NCI-H774 (cell line): ENCODE data around the gene ALDOA.

Experiments used
- DNase-seq: peaks from one replicate; lab custom pipeline; 2025; lab: John Stamatoyannopoulos, UW

ALDOA gene

DNA sequence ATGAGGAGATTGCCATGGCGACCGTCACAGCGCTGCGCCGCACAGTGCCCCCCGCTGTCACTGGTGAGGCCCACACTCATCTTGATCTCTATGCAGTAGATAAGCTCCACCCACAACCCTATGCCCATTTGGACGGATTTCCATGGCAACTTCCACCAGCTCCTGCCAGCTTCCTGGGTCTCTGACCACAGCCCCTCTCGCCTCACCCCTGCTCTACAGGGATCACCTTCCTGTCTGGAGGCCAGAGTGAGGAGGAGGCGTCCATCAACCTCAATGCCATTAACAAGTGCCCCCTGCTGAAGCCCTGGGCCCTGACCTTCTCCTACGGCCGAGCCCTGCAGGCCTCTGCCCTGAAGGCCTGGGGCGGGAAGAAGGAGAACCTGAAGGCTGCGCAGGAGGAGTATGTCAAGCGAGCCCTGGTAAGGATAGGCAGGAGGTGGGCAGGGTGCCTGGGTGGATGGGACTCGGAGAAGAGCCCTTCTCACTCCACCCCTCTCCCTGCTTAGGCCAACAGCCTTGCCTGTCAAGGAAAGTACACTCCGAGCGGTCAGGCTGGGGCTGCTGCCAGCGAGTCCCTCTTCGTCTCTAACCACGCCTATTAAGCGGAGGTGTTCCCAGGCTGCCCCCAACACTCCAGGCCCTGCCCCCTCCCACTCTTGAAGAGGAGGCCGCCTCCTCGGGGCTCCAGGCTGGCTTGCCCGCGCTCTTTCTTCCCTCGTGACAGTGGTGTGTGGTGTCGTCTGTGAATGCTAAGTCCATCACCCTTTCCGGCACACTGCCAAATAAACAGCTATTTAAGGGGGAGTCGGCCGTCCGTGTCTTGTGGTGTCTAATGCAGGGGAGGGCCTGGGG, 4.3 kb downstream of the ALDOA start:
- no peak for DNase-seq

DNA sequence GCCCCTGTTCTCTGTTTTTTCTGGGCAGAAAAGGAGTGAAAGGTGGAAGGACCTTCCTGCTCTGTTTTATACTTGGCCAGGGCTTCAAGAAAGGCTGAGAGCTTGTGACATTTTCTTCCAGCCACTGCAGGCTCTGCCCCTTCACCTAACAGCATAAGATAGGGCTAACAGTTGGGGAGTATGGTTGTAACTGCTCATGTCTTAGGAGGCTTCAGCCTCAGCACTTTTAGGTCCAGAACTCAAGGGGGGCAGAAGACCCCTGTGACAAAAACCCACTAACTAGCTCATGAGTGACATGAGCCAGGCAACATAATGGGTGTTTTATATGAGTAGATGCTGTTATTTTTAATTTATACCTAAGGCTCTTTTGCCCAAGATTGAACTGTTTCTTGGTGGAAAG, 4.9 kb downstream of the ALDOA start:
- DNase-seq, result no peak

DNA sequence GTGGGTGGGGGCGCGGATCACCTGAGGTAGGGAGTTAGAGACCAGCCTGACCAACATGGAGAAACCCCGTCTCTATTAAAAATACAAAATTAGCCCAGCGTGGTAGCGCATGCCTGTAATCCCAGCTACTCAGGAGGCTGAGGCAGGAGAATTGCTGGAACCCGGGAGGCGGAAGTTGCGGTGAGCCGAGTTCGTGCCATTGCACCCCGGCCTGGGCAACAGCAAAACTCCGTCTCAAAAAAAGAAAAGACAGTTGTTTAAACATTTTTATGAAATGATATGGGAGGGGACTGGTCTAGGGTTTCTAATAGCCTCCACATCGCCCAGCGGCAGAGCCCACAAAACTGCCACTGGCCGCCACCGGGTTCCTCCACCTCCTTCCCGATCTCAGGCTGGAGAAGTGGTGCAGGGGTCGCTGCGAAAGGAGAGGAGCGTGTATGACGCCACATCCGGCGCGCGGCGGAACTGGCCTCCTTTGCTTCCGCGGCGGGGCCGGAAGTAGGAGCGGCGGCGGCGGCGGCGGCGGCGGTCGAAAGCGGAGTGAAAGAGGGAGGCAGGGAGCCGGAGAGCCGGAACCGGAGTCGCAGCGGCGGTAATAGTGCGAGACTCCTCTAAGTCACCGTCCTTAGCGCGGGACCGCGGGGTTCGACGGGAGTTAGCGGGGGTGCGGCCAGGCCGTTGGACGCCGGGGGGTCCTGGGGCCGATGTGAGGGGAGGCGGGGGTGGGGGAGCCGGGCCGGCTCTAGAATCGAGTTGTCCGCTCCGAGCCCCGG, 10.1 kb downstream of the ALDOA start, which contains the start of gene PPP4C:
Gene PPP4C, plus strand, starts transcription at position 492 of the 773 bp plus-strand sequence. CDS start 384 bp downstream, outside the sequence.
- peak; percentile 84 for DNase-seq

DNA sequence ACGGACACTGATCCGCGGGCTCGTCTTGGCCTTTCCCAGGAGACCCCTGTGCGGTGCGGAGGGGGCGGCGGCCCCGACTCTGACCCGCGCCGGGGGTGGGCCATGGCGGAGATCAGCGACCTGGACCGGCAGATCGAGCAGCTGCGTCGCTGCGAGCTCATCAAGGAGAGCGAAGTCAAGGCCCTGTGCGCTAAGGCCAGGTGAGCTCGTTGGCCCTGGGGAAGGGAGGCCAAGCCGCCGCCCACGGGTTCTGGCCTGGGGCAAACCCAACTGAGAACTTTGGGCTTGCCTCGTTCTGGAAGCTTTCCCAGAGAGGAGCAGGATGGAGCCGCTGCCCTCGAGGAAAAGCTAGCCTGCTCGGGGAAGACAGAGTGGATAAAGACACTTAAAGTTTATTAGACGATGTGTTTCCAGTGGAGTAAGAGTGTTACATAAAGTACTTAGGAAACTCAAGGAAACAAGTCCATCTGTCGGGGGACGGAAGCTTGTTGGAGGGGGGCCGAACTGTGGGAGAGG, 10.8 kb downstream of the ALDOA start:
- no peak for DNase-seq

DNA sequence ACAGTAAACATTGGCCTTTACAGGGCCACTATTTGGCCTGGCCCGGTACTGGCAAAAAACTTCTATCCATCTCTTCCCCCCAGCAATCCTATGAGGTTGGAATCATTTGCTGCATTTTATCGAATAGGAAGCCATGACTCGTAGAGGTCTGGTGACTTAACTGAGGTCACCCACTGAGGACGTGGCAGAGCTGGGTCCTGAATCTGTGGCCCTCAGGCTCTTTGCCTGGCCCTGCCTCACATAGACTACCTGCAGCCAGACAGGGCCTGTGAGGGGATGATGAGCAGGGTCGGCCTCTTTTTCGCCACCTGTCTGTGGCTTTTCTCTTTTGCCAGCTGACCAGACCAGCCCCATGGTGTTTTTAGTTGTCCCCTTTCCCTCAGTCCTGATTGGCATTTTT, 12.1 kb downstream of the ALDOA start:
- DNase-seq, result no peak

DNA sequence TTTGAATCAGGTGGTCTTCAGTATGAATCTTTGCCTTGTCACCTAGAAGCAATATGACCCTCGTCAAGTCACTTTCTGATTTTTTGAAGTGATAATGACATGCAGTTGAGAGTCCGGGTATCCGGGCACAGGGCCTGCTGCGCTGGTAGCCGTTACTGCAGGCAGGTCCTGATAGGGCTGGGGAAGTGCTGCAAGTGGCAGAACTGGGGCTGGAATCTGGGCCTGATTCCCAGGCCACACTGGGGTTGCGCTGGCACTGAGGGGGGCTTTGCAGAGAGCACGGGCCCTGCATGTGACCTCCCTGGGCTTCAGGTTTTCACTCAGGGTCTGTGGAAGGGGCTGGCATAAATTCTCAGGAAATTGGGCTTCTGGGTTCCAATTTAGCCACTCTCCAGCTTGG, 13.2 kb downstream of the ALDOA start:
- DNase-seq, result no peak

DNA sequence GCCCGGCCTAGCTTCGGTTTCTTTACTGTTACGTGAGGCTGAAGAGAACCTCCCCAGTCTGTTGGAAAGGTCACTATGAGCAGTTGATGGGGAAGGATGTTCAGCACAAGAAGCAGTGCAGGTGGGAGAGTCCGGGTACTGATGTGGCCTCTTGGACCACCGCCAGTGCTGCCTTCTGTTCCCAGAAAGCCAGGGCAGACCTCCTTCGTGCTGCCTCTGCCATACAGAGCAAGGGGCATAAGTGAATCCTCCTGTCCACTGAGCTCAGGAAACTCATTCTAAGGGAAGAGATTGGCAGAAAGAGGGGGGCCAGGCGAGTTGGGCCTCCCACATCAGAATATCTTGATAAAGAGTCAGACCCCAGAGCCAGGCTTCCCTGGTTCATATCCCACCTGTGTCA, 13.9 kb downstream of the ALDOA start:
- DNase-seq, result no peak

DNA sequence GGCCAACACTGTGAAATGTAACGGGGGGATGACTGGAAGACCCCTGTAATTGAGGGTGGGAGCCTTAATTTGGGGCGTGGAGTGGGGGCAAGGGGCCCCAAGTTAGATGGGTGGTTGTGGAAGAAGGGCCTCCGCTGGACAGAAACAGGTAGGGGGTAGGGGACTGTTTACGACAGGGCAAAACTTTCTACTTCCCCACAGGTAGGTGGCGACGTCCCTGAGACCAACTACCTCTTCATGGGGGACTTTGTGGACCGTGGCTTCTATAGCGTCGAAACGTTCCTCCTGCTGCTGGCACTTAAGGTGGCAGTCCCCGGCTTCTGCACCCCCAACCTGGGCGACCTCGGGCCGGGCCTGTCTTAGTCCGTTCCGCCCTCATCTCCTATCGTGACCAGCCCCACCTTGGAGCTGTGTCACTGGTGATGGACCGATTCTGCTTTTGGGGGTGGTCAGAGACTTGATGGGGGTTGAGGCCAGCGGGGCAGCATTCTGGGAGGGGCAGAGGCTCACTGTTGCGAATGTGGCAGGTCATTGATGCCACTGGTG, 17.1 kb downstream of the ALDOA start:
- no peak for DNase-seq

DNA sequence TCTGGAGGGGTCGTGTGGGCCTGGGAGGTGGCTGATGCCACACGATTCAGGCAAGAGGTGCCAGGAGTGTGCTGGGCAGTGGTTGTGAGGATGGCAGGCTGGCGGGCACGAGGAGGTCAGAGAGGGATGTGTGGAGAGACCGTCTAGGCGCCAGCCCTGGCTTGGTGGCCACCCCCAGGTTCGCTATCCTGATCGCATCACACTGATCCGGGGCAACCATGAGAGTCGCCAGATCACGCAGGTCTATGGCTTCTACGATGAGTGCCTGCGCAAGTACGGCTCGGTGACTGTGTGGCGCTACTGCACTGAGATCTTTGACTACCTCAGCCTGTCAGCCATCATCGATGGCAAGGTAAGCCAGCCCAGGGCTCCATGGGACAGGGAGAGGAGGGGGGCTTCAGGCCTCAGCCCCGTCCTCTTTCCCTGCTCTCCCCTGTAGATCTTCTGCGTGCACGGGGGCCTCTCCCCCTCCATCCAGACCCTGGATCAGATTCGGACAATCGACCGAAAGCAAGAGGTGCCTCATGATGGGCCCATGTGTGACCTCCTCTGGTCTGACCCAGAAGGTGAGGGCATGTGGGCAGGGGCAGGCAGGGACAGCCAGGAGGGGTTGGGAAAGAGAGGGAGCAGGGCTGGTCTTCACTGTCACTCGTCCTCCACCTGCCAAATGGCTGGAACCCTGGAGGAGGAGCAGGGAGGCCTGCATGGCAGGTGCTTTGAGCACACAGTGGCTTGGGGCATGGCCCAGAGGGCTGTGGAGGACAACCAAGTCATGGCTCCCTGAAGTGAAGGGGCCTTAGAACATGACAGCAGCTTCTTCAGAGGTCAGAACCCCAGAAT, 17.9 kb downstream of the ALDOA start:
- no peak for DNase-seq

DNA sequence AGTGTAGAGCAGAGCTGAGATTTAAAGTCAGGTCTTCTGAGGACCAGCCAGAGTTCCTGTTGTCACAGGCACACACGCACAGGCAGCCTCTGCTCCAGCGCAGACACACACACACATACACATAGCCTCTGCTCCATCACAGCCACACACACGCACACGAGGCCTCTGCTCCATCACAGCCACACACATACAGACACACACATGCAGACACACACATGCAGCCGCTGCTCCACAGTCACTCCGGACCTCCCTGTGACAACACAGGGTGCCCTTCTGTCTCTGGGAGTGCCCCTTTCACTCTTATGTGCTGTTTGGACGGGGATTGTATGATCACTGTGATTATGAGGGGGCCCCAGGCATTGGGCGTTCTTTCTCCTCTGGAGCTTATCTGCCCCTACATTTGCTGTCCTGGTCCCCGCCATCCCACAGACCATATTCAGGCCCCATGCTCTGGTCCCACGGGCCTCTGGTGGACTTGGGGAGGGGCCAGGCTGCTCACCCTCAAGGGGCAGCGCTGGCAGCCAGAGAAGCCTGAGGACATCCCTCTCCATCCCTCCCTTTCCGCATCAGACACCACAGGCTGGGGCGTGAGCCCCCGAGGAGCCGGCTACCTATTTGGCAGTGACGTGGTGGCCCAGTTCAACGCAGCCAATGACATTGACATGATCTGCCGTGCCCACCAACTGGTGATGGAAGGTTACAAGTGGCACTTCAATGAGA, 18.7 kb downstream of the ALDOA start:
- DNase-seq, result no peak

DNA sequence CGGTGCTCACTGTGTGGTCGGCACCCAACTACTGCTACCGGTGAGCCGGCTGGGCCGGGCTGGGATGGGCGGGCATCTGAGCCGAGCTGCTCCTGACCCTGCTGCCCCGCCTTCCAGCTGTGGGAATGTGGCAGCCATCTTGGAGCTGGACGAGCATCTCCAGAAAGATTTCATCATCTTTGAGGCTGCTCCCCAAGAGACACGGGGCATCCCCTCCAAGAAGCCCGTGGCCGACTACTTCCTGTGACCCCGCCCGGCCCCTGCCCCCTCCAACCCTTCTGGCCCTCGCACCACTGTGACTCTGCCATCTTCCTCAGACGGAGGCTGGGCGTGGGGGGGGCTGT, 19.2 kb downstream of the ALDOA start:
- DNase-seq, result no peak

DNA sequence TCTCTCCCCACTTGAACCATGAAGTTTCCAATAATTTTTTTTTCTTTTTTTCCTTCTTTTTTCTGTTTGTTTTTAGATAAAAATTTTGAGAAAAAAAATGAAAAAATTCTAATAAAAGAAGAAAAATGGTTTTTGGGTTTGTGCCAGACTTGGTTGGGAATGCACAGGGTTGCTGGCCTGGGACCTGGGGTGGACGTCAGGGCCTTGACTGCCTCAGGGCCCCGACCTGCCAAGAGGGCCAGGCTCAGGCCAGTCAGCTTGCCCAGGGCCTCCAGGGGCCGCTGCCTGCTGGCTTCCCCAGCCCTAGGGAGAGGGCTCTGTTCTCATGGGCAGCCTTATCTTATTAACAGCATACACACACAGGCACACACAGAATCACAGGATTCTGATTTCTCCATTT, 19.7 kb downstream of the ALDOA start:
- no peak for DNase-seq

DNA sequence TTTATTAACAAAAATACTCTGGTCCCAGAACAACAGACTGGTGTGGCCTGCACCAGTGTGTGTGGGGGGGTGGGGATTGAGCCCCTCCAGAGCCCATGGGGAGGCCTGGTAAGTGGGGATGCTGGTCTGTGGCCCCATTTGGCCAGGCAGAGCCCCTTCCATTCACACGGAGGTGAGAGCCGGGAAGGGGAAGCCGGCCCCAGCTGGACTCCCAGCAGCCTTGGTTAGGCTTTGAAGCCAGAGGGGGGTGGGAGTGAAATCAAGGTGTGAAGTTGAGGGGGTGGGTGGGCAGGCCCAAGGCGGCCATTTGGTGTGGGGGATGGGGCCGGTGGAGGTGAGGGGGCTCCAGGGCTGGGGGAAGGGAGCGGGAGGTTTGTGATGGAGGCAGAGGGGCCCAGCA, 20.3 kb downstream of the ALDOA start:
- no peak for DNase-seq

DNA sequence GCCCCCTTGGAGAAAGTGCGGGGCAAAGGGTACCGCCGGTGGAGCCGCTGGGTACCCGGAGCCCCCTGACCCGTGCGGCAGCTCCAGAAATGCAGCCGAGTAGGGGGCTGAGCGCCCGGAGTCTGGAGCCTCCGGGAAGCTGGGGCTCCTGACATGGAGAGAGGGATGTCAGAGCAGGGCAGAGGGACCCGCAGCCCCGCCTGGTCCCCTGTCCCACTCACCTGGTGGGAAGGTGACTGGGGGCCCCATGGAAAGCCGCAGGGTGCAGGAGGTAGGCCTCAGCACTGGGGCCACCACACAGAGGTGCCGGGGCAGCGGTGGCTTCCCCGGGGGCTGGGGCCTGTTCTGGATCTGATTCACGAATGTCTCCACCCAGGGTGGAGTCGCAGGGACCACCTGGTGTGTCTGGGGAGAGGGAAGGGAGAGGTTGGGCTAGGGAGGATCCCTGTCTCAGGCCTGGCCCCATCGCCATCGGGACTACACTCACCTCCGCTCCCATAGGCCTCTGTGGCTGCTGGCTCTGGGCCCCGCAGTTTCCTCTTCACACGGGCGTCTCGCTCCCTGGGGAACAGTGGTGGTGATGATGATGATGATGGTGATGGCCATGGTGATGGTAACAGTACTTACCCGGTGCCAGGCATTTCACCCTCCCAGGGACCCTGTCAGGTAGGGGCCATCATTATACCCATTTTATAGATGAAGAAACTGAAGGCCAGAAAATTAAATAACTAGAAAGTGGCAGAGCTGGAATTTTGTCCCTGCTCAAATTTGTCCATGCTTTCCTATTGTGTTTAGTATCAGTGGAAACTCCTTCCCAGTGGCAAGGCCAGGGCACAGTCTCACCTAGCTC, 21.0 kb downstream of the ALDOA start:
- DNase-seq, result no peak

DNA sequence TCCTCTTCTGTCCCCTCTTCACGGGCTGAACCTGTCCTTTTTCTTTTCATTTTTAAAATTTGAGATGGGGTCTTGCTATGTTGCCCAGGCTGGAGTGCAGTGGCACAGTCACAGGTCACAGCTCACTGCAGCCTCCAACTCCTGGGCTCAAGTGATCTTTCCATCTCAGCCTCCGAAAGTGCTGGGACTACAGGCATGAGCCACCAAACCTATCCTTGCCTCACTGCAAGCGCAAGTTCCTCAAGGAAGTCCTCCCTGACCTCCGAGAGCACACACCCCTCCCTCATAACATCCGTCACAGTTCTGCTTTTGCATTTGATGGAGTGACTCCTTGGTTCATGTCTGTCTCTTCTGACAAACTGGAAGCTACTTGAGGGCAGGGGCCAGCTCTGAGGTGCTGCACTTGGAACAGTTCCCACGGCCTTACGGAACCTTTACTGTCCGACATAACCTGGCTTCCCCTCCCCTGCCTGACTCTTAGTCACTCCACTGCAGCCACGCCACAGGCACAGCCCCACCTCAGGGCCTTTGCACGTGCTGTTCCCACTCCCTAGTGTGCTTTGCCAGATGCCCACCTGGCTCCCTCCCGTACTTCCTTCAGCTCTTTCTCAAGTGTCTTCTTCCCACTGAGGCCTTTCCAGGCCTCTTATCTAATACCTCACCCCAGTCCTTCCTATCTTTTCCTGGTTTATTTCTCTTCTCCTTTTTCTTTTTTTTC, 21.8 kb downstream of the ALDOA start:
- DNase-seq, result no peak

DNA sequence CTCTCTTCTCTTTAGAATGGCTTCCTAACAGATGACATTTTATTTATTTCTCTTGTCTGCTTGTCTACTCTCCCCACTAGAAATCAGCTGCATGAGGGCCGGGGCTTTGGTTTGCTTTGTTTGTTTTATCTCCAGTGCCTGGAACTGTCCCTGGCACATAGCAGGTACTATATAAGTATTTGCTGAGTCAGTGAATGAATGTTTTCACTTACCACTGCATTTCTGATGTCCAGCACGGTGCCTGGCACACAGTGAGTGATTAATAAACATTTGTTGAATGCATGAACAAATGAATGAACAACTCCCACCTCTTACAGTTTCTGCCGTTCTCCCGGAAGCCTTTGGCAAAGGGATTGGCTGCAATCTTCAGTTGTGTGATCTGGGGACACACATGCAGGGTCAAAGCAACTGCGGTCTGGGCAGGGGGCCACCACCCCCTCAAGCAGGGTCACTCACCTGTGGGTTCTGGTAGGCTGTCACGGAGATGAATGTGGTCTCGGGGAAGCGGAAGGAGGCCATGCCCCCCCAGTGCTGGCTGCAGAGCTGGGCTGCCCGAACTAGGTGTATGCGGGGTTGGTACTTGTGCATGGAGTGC, 22.8 kb downstream of the ALDOA start:
- DNase-seq, result no peak

DNA sequence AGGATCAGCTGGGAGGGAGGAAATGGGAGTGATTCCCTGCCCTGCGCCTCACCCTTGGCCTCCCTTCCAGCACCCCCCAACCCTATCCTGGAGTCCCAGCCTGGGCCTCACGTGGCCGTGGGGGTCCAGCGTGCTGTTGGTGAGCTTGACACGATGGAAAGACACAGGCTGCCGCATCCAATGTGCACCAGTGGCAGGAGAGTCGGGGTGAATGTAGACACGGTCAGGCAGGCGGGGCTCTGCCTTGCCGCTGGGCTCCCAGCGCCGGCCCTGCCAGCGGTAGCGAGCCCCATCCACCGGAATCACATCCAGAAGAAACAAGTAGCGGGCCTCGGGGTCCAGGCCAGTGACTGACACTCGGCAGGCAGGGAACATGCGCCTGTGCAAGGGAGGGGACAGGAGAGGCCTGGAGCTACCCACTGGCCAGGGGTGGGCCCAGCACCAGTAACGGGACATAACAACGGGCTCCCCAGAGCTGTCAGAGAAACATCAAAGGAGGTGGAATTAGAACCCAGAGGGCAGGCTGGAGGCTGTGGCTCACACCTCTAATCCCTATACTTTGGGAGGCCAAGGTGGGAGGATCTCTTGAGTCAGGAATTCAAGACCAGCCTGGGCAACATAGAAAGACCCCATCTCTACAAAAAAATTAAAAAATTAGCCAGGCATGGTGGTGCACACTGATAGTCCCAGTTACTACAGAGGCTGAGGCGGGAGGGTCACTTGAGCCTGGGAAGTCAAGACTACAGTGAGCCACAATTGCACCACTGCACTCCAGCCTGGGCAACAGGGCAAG, 23.5 kb downstream of the ALDOA start:
- no peak for DNase-seq

DNA sequence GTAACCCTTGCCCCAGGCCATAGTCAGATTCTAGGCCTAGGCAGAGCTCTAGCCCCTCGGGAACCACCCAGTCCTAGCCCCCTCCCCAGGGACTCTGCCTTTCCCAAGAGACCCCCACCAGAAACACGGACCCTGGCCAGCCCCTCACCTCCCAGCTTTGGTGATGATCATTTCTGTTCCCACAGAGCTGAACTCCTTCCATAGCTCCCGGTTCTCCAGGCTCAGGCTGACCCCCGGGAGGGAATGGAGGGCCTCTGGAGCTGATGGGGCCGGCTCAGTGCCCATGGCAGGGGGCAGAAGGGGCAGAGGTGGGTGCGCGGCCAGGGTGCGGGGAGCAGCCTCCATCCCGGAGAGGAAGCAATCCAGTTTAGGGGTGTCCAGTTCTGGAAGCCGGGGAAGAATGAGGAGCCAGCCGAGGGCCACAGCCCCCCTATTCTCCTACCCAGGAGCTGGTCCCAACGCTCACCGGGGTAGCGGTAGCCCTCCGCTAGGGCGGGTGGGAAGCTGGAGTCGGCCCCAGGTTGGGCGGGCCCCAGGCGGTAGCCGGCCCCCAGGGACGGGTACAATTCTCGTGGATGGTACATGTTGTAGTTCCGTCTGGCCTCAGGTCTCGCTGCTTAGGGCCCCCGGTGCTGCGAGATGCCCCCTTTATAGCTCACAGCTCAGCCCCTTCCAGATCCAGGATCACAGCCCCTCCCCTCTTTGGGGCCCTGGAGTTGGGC, 25.2 kb downstream of the ALDOA start:
- DNase-seq, result no peak
